ENCODE data around the gene MT1F.

MT1F gene

DNA sequence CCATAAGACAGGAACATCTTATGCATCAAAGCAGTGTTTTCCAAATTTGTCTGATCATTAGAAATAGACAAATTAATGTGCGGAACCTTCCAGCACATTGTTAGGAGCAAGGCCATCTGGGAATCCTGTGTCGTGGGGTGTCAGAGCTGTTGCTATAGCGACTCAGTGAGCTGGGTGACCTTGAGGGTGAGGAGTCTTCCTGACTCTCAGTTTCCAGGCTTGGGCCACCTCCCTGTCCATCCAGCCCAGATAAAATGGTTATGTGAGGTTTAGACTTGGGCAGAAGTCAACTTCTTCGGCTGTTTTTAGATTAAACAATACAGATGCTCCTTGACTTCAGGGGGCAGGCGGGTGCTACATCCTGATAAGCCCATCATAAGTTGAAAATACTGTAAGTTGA, 45.1 kb downstream of the MT1F start:
- H3K4me3 ChIP-seq (ENCODE audit: low read depth, low read length) = no peak overlapping the region
- TF ChIP-seq CTCF (IDR thresholded peaks at IDR 0.05; ENCODE audit: borderline replicate concordance, insufficient read depth, low read depth, low read length) = no peak
